Pons (tissue), 1 donor: Measurements from ENCODE around the gene TPCN1.

Source experiments
- DNase-seq: peaks from one replicate; pipeline ENCODE4 v3.0.0-alpha.2; 2016; ENCODE audit warnings: low spot score

TPCN1 gene

DNA sequence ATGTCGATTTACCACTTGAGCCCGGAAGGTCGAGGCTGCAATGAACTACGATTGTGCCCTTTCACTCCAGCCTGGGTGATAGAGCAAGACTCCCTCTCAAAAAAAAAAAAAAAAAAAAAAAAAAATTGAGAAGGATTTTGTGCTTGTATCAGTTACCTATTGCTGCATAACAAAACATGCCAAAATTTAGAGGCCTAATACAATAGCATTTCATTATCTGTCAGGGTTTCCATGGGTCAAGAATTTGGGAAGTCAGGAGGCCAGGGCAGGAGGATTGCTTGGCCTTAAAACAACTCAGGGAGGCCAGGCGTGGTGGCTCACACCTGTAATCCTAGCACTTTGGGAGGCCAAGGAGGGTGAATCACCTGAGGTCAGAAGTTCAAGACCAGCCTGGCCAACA lies 118.3 kb downstream of the TPCN1 start:
- DNase-seq: no peak

DNA sequence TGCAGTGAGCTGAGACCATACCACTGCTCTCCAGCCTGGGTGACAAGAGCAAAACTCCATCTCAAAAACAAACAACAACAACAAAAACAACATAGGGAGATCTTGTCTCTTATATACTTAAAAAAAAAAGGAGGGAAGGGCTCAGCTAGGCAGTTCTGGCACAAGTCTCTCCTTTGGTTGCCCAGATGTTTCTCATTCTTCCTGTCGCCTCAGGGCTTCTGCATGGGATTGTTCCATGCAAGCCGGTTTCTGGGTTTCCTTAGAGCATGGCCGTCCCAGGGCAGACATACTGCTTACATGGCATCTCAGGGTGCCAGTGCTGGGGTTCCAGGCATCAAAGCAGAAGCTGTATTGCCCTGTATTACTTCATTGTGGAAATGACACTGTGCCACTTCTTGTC lies 118.8 kb downstream of the TPCN1 start:
- DNase-seq: no peak

DNA sequence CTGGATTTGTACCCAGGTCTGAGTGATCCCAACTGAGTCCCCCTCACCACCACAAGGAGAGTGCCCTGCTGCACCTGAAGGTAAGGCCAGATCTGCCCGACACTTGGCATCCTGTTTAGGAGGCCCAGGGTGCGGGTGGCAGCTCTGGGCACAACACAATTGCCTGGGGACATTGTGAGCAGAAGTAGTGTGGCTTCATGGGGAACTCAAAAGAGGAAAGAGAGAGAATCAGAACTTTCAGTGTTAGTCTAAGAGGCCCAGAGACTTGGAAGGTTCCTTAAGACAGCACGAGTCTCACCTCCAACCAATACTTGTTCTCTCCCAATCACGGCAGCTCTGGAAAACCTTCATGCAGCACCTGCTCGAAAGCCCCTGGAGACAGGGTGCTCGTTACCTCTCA lies 120.3 kb downstream of the TPCN1 start:
- peak; percentile 29 for DNase-seq

DNA sequence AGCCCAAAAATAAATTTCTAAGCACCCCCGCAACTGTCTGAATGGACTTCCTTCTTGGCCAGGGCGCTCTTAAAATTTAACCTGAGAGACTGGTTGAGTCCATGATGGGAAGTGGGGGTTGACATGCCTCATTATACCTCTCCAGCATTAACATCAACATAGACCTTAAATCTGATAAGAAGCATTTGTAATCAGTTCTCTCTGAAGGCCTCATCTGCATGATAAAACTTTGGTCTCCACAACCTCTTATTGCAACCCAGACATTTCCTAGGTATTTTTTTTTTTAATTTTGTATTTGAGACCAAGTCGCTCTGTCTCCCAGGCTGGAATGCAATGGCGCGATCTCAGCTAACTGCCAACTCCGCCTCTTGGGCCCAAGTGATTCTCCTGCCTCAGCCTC lies 124.1 kb downstream of the TPCN1 start:
- no peak for DNase-seq

DNA sequence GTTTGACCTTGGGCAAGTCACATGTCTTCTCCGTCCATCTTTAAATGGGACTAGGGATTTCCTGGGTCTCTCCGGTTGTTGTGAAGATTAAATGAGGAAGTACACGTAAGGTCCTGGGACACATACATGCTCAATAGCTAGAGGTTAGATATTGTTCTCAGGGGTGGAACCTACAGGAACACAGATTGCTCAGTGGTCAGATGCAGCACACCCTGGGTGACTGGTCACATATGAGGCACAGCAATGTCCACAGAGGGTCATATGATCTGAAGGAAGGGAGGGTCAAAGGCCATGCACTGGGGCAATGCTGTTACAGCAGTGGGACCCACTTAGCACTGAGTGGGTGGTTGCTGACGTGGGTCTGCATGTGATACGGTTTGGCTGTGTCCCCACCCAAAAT lies 125.1 kb downstream of the TPCN1 start:
- DNase-seq: no peak

DNA sequence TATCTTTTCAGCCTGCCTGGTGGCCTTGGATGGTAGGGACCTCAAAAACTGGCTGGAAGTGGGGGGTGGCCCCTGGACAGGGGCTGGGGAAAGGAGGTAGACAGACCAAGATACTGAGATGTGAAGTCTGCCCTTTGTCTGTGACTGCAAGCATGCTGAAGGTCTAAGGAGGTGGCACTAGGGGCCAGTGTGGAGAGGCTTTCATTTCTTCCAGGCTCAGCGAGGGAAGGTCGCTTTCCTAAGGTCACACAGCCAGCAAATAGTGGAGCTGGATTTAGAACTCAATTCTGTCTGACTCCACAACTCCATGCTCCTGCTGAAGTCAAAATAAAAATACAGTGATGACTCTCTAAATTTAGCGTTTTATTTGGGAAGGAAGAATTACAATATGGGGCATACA lies 125.8 kb downstream of the TPCN1 start:
- DNase-seq: no peak

DNA sequence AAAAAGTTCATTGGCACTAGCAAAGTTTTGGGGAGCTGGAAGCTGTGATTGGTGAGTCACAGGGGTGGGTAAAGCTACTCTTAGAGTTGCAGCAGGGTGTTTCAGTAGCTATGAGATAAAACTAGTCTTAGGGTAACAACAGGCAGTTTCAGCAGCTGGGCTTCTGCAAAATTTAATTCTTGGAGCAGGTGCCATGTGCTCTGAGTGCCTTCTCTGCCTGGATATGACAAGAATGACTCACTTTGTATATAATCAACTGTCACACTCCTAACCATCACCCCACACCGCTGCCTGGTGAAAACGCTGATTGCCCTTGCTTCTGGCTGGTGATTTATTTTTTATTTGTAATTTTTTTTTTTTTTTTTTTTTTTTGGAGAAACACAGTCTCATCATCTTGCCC lies 126.6 kb downstream of the TPCN1 start:
- DNase-seq: no peak
